Measurements from ENCODE around the gene NPC1L1. TPM values are rescaled to one million over a fixed set of nuclear protein-coding genes. Genes with fewer than 3 reads are reported as not detected.

Gene NPC1L1
- total and polyA plus RNA-seq, 2 of the 13 experiments (the other 11 are each of a cell fraction or from before 2014, with no cell fraction given), result 4.8 to 14.5 TPM

DNA sequence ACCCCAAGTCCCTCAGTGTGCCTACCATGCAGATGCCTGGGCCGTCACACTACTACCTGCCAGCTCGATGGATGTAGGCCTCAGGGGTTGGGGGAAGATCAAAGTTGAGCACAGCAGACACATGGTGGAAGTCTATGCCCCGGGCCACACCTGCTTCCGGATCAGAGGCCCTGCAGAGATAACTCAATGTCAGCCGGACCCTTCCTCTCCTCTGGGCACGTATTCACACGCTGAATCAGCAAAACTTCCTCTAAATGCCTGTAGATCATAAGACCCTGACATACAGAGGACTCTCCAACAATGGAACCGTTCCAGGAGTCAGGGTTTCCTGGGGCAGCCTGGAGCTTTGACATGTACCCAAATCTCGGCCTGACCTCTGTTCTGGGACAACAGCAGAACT, 28.8 kb upstream of the NPC1L1 start:
- Histone ChIP-seq H3K36me3 (replicated peaks in 1 of 2; ENCODE audit: control insufficient read depth in 1 of 2, insufficient read depth in 2 of 2, low read length in 2 of 2) (peaks cover 41 to 73% of the 10 kb centered on the region in 2 experiments), H3K79me2 (ENCODE audit: insufficient read depth, low read length) (peaks cover 31% of the 10 kb centered on the region), H3K4me1 (ENCODE audit: insufficient read depth, low read length) (peaks cover 34% of the 10 kb centered on the region), H2AFZ (ENCODE audit: low read length) (no peak overlapping the region), H3K9me3 (ENCODE audit: low read length) (no peaks in the 10 kb centered on the region), H3K9ac (ENCODE audit: insufficient read depth, low read depth, low read length) (no peak overlapping the region), H3K27me3 (ENCODE audit: control insufficient read depth in 1 of 2, insufficient read depth in 2 of 2, low read length in 2 of 2) (no peaks in the 10 kb centered on the region; a peak in 1 of 5 replicates), H3K4me2 (ENCODE audit: low read depth, low read length) (no peak overlapping the region), H3K27ac (ENCODE audit: extremely low read length, insufficient read depth, low read length) (no peak overlapping the region), H4K20me1 (ENCODE audit: insufficient read depth, low read length) (no peaks in the 10 kb centered on the region; the same call in 1 of the 2 replicates), H3K4me3 (replicated peaks in 1 of 3; ENCODE audit: insufficient read depth in 1 of 3, low read depth in 2 of 3, low read length in 3 of 3) (no peak overlapping the region)
- POLR2A ChIA-PET, result interaction anchor here (1.4 kb wide), 2 partner anchors 8 to 12 kb away, joined by 3 to 4 read pairs; partner anchors contain the start of gene TMED4
- intact Hi-C loops (cut with micrococcal nuclease; ENCODE audit: unreplicated experiment) (loop anchor here (5.0 kb wide), 1 partner anchor 78 kb away; the partner anchor contains the start of gene NUDCD3), in situ Hi-C loops (cut with HindIII; ENCODE audit: extremely low pct_ligation_motif_present, low pct_unique_long_range_greater_than_20kb) (no loop called here)
- DNase-seq (ENCODE audit: low spot score) (no peak), FAIRE-seq (no peak), ATAC-seq (no peak)
- CTCF ChIA-PET (ENCODE audit: low intra/inter-chr PET ratio, low total read pairs), result no interaction called here
- no TSS peak for BruUV-seq (replicated peaks)
- 81% methylated on average over 5 of the region's 9 CpGs for WGBS (ENCODE audit: low lambda C conversion rate)
- TF ChIP-seq ZNF124 (CRISPR knock-in tag; IDR thresholded peaks at IDR 0.05) (no peak), GTF3A (CRISPR knock-in tag; conservative IDR thresholded peaks at IDR 0.05) (no peak), EHMT2 (IDR thresholded peaks at IDR 0.05; ENCODE audit: borderline replicate concordance, low read depth, low read length) (no peak), NR3C1 (CRISPR knock-in tag; IDR thresholded peaks at IDR 0.05) (no peak), GZF1 (CRISPR knock-in tag; IDR thresholded peaks at IDR 0.05) (no peak), ZNF317 (CRISPR knock-in tag; IDR thresholded peaks at IDR 0.05) (no peak), KDM2A (CRISPR knock-in tag; IDR thresholded peaks at IDR 0.05; ENCODE audit: borderline replicate concordance, low read depth) (no peak), MAFK (conservative IDR thresholded peaks at IDR 0.05 in 1 of 2, IDR thresholded peaks at IDR 0.05 in 1 of 2; ENCODE audit: low read length in 2 of 2) (peak; percentile 87 to 92), NKX3-1 (CRISPR knock-in tag; IDR thresholded peaks at IDR 0.05) (no peak), BRCA1 (CRISPR knock-in tag; IDR thresholded peaks at IDR 0.05) (no peak), ZNF430 (CRISPR knock-in tag; IDR thresholded peaks at IDR 0.05) (no peak), ZFP62 (CRISPR knock-in tag; IDR thresholded peaks at IDR 0.05) (no peak), MAFF (IDR thresholded peaks at IDR 0.05; ENCODE audit: low read depth, low read length) (peak; percentile 89), FOXM1 (CRISPR knock-in tag; IDR thresholded peaks at IDR 0.05) (no peak), FIP1L1 (IDR thresholded peaks at IDR 0.05; ENCODE audit: borderline replicate concordance, insufficient read depth, low read depth, low read length) (no peak), ZNF33B (CRISPR knock-in tag; IDR thresholded peaks at IDR 0.05) (no peak), RFXAP (CRISPR knock-in tag; IDR thresholded peaks at IDR 0.05; ENCODE audit: borderline replicate concordance) (no peak)

Measured in HepG2 (cell line).